ENCODE measurements around the gene BRSK2. TPM values are rescaled to one million over a fixed set of nuclear protein-coding genes. Genes with fewer than 3 reads are reported as not detected.

The BRSK2 gene
- total RNA-seq, 1 experiment from 2014 or later, result 4.2 TPM

GRCh38 chr11:1460986-1461825 is 71.5 kb downstream of the BRSK2 start:
- no peak for DNase-seq (ENCODE audit: extremely low read depth, low read depth)

GRCh38 chr11:1461826-1462697 is 72.3 kb downstream of the BRSK2 start:
- no peak for DNase-seq (ENCODE audit: extremely low read depth, low read depth)

- DNase-seq (ENCODE audit: extremely low read depth, low read depth), result no peak
These were observed 72.9 kb downstream of the BRSK2 start for GRCh38 chr11:1462698-1462975.

GRCh38 chr11:1463056-1463455 is 73.3 kb downstream of the BRSK2 start:
- no peak for DNase-seq (ENCODE audit: extremely low read depth, low read depth)

- DNase-seq (ENCODE audit: extremely low read depth, low read depth), result no peak
These were observed 77.0 kb downstream of the BRSK2 start for GRCh38 chr11:1466784-1467183.

- DNase-seq (ENCODE audit: extremely low read depth, low read depth), result no peak
These were observed 77.5 kb downstream of the BRSK2 start for GRCh38 chr11:1467270-1467669.

GRCh38 chr11:1468002-1468401 is 78.3 kb downstream of the BRSK2 start:
- DNase-seq (ENCODE audit: extremely low read depth, low read depth), result no peak

- DNase-seq (ENCODE audit: extremely low read depth, low read depth), result no peak
These were observed 78.8 kb downstream of the BRSK2 start for GRCh38 chr11:1468473-1469066.

- no peak for DNase-seq (ENCODE audit: extremely low read depth, low read depth)
These were observed 79.7 kb downstream of the BRSK2 start for GRCh38 chr11:1469287-1469910.

GRCh38 chr11:1469911-1470680 is 80.4 kb downstream of the BRSK2 start:
- DNase-seq (ENCODE audit: extremely low read depth, low read depth), result no peak

GRCh38 chr11:1470681-1471611 is 81.2 kb downstream of the BRSK2 start:
- DNase-seq (ENCODE audit: extremely low read depth, low read depth), result no peak

GRCh38 chr11:1471736-1472135 is 82.0 kb downstream of the BRSK2 start:
- no peak for DNase-seq (ENCODE audit: extremely low read depth, low read depth)

- no peak for DNase-seq (ENCODE audit: extremely low read depth, low read depth)
These were observed 82.7 kb downstream of the BRSK2 start for GRCh38 chr11:1472180-1473005.

GRCh38 chr11:1473011-1473628 is 83.4 kb downstream of the BRSK2 start:
- DNase-seq (ENCODE audit: extremely low read depth, low read depth), result no peak

- no peak for DNase-seq (ENCODE audit: extremely low read depth, low read depth)
These were observed 84.1 kb downstream of the BRSK2 start for GRCh38 chr11:1473786-1474185.

- no peak for DNase-seq (ENCODE audit: extremely low read depth, low read depth)
These were observed 86.1 kb downstream of the BRSK2 start for GRCh38 chr11:1475841-1476240.

GRCh38 chr11:1476940-1477736 is 87.4 kb downstream of the BRSK2 start:
- no peak for DNase-seq (ENCODE audit: extremely low read depth, low read depth)

Measured in NCI-H460 (cell line).